DMS114 treated with DMSO at 0.1 percent for 48 hours (cell line): ENCODE measurements around the gene CLASRP.
A peak's percentile ranks its signal among the peaks of the same experiment; 100 is the strongest.

Experiments
- DNase-seq: peaks from one replicate; lab custom pipeline; 2025; ENCODE audit not compliant: unreplicated experiment; lab: John Stamatoyannopoulos, UW

Gene CLASRP

GRCh38 chr19:45058622-45059159, 19.8 kb downstream of the CLASRP start:
- no peak for DNase-seq

GRCh38 chr19:45059258-45059965, 20.6 kb downstream of the CLASRP start:
- peak; percentile 44 for DNase-seq

- no peak for DNase-seq
Measured at GRCh38 chr19:45061965-45062364, 23.1 kb downstream of the CLASRP start.

DNA sequence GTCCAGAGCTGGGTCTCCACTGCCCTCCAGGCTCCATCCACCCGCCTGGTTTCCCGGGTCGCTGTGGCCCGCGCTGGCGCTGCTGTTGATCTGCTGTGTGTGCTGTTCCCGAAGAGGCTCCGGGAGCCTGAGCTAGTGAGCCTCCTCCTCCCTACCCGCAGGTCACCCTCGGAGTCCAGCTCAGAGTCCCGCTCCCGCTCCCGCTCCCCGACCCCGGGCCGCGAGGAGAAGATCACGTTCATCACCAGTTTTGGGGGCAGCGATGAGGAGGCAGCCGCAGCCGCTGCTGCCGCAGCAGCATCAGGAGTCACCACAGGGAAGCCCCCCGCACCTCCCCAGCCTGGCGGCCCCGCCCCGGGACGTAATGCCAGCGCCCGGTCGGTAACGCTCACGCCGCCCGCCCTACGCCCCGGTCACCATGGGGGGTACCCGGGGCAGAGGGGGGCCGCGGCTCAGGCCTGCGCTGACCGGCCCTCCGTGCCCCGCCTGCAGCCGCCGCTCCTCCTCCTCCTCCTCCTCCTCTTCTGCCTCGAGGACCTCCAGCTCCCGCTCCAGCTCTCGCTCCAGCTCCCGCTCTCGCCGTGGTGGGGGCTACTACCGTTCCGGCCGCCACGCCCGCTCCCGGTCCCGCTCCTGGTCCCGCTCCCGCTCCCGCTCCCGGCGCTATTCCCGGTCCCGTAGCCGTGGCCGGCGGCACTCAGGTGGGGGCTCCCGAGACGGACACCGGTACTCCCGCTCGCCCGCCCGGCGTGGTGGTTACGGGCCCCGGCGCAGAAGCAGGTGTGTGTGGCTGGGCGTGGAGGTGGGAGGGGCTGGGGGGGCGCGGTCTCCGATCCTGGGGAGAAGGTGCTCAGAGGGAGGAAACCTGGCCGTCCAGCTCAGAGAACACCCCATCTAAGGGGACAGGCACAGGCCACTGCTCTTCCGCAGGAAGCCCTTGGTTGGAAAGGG, 25.3 kb downstream of the CLASRP start:
- no peak for DNase-seq

GRCh38 chr19:45066921-45067661, 28.2 kb downstream of the CLASRP start:
- no peak for DNase-seq

GRCh38 chr19:45068041-45068440, 29.2 kb downstream of the CLASRP start:
- no peak for DNase-seq

DNA sequence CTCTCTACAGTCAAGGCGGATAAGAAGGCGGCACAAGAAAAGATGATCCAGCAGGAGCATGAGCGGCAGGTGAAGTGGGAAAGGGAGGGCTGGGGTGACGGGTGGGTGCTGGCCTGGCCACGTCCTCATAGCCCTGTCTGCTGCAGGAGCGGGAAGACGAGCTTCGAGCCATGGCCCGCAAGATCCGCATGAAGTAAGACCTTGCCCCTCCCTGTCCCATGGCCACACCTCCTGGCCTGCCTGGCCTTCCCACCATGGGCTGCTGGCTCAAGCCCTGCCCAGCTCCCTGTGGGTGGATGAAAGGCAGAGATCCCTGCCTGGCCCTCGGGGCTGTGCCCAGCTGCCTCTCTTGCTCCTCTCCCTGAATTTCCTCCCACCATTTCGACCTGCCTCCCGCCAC, 30.2 kb downstream of the CLASRP start:
- no peak for DNase-seq

- no peak for DNase-seq
Measured at GRCh38 chr19:45070214-45070613, 31.4 kb downstream of the CLASRP start.

DNA sequence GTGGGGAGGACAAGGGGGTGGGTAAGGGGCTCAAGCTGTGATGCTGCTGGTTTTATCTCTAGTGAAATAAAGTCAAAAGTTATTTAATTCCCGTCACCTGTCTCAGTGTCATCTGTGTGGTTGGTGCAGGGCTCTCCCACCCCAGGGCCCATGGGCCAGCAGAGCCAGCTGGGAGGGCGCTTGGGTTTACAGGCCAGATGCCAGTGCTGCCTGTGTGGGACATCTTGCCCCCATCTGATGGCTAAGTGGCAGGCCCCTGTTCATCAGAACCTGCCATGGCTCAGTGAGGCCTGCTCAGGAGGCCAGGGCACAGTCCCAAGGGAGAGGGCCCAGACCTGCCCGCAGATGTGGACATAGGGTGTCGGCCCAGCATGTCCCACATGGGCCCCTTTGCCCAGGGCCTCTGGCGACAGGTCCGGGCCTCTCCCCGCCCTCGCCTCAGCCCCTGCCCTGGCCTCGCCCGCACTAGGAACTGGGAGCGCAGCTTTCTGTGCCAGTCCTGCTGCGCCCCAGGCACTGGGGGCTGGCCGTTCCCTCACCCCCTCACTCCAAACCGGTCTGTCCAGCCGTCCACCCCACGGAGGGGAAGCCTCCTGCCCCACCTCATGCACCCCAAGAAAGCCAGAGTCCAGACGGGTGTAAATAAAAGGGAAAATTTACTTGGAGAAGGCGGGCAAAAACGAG, 32.2 kb downstream of the CLASRP start:
- DNase-seq: no peak

DNA sequence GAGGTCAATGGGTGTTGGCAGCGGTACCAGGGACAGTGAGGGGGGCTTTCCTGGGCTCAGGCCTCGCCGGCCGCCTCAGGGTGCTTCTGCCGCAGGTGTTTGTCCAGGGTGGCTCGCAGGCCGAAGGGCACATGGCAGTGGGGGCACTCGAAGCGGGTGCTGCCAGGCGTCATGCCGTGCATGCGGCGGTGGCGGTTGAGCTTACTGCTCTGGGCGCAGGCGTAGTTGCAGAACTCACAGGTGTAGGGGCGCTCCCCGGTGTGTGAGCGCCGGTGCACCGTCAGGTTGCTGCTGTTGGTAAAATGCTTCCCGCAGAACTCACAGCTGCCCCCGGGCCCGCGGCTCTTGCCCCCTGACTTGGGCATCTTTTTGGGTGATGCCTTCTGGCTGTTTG, 32.7 kb downstream of the CLASRP start:
- no peak for DNase-seq

GRCh38 chr19:45071969-45072790, 33.3 kb downstream of the CLASRP start:
- no peak for DNase-seq

DNA sequence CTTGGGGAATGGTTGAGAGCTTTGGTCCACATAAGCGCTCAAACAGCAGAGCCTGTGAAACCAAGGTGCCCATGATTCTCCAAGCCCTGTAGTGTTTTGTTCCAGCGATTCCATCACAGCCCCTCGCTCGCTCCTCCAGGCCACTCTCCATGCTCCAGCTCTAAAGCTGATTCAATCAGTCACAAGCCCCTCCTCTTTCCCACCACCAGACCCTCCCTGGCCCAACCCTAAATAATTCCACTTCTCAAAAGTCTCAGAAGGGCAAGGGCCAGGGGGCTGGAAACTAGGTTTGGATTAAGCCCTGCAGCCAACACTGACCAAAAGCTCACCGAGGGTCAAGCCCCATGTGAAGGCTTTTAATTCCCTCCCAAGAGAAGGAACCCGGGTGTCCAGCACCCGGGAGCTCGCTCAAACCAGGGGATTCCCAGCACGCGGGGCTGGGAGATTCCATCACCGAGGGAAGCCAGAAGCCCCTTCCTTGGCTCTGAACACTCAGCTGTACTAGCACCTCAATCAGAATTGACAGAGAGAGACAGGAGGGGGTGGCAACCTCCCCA, 36.0 kb downstream of the CLASRP start:
- no peak for DNase-seq

DNA sequence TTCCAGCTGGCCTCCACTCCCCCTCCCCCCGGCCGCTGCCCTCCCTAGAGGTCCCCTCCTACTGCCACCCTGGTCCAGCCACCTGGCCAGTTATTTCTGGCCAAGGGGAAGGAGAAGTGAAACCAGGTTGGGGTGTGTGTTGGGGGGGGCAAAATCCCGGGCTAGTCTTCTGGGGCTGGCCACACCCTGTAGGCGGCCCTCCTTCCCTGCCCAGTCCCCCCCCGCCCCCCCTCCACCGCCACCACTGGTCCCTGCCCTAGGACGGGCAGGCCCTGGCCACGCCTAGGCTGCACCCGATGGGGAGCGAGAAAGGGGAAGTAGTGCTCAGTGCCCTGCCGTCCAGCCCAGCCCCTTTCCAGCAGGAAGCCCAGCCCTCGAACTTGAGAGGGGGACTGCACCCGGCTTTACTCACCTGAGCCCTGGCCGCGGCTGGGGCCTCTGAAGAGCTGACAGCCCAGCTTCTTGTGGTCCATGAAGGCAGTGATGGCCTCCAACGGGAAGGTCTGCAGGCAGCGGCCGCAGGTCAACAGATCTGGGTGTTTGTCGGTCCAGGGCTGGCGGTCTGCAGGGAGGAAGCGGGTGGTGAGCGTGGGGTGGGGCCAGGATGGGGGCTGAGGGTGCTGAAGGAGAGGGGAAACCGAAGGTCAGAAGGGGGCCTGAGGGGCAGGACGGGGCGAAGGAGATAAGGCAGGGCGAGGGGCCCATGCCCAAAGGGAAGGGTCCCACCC, 36.6 kb downstream of the CLASRP start:
- no peak for DNase-seq

- DNase-seq: no peak
Measured at GRCh38 chr19:45076029-45076850, 37.4 kb downstream of the CLASRP start, which contains the start of gene ZNF296. ZNF296 (minus strand) TSS chr19:45076478; CDS start chr19:45076373, 105 bp downstream.

GRCh38 chr19:45076851-45077730, 38.2 kb downstream of the CLASRP start:
- no peak for DNase-seq

GRCh38 chr19:45078390-45079062, 39.7 kb downstream of the CLASRP start:
- no peak for DNase-seq
